ENCODE measurements around the gene OPCML. TPM values are rescaled to one million over a fixed set of nuclear protein-coding genes. Genes with fewer than 3 reads are reported as not detected.

Gene OPCML
- total RNA-seq, 1 donor from 2014 or later, result 1.7 TPM

DNA sequence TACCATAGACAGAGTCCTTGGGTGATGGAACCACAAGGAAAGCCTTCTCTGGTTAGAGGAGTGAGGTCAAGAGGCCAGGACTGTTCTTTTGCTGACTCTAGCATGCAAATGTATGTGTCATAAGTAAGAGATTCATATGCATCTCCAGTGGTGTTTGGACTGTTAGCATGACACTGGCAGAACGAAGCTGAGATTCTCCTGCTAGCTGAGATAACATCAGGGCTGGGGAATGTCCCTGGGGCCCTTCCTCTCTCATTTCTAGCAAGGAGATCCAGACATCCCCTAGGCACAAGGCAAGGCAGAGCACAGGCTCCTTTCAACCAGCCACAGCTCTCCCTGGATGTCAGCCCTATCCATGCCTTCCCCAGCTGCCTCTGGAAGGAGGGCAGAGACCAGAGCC lies 711.3 kb downstream of the OPCML start:
- no peak overlapping the region for H3K27ac Mint-ChIP-seq
- peaks cover 3% of the 10 kb centered on the region for H3K27me3 Mint-ChIP-seq
- DNase-seq (ENCODE audit: low spot score, unreplicated experiment), result no peak
- H3K9me3 Mint-ChIP-seq (ENCODE audit: low read depth), result no peaks in the 10 kb centered on the region
- no peaks in the 10 kb centered on the region for H3K4me1 Mint-ChIP-seq (ENCODE audit: low read depth)
- TF ChIP-seq, protein P1, sequence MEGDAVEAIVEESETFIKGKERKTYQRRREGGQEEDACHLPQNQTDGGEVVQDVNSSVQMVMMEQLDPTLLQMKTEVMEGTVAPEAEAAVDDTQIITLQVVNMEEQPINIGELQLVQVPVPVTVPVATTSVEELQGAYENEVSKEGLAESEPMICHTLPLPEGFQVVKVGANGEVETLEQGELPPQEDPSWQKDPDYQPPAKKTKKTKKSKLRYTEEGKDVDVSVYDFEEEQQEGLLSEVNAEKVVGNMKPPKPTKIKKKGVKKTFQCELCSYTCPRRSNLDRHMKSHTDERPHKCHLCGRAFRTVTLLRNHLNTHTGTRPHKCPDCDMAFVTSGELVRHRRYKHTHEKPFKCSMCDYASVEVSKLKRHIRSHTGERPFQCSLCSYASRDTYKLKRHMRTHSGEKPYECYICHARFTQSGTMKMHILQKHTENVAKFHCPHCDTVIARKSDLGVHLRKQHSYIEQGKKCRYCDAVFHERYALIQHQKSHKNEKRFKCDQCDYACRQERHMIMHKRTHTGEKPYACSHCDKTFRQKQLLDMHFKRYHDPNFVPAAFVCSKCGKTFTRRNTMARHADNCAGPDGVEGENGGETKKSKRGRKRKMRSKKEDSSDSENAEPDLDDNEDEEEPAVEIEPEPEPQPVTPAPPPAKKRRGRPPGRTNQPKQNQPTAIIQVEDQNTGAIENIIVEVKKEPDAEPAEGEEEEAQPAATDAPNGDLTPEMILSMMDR (IDR thresholded peaks at IDR 0.05; ENCODE audit: unreplicated experiment), result no peak
- no peak overlapping the region for H3K4me3 Mint-ChIP-seq (ENCODE audit: low read depth)
- no peaks in the 10 kb centered on the region for H3K36me3 Mint-ChIP-seq (ENCODE audit: insufficient read depth)

DNA sequence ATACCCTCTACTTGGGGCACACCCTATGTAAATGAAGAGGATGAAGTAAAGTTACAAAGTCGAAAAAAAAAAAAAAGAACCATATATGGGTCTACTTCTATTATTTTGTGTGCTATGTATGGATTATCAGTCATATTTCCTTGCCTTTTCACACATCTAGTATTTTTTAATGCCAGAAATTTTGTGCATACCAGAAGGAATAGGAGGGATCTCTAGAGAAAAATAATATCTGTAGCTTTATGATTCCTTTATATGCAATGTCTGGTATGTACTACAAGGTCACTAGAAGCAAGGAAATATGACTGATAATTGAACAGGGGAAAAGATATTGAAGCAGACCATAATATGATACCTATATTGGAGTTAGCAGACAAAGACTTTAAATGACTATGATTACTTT lies 713.4 kb downstream of the OPCML start:
- no peak overlapping the region for H3K27ac Mint-ChIP-seq
- TF ChIP-seq, protein P1 (IDR thresholded peaks at IDR 0.05; ENCODE audit: unreplicated experiment), result no peak
- H3K4me1 Mint-ChIP-seq (ENCODE audit: low read depth), result no peaks in the 10 kb centered on the region
- H3K9me3 Mint-ChIP-seq (ENCODE audit: low read depth), result no peaks in the 10 kb centered on the region
- H3K36me3 Mint-ChIP-seq (ENCODE audit: insufficient read depth), result no peaks in the 10 kb centered on the region
- H3K4me3 Mint-ChIP-seq (ENCODE audit: low read depth), result no peak overlapping the region
- no peak for DNase-seq (ENCODE audit: low spot score, unreplicated experiment)
- peaks cover 17% of the 10 kb centered on the region for H3K27me3 Mint-ChIP-seq

DNA sequence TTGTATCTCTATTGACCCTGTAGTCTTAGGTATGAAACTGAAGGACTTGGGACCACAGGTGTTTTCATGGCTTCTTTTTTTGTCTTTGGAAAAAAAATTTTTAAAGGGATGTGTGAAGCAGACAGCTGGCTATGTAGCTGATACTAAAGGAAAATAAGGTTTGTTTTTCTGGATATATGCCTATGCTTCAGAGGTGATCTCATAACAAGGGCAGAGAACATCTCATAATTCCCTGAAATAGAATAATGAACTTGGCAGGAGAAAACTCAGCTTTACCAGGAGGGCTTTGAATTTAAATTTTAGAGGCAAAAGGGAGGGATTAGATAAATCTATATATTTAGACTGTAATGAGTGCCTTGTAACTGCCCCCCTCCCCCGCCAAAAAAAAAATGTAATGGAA lies 714.9 kb downstream of the OPCML start:
- H3K27me3 Mint-ChIP-seq, result peaks cover 29% of the 10 kb centered on the region
- no peaks in the 10 kb centered on the region for H3K4me1 Mint-ChIP-seq (ENCODE audit: low read depth)
- TF ChIP-seq, protein P1 (IDR thresholded peaks at IDR 0.05; ENCODE audit: unreplicated experiment), result no peak
- no peak overlapping the region for H3K4me3 Mint-ChIP-seq (ENCODE audit: low read depth)
- no peaks in the 10 kb centered on the region for H3K9me3 Mint-ChIP-seq (ENCODE audit: low read depth)
- no peaks in the 10 kb centered on the region for H3K36me3 Mint-ChIP-seq (ENCODE audit: insufficient read depth)
- DNase-seq (ENCODE audit: low spot score, unreplicated experiment), result no peak
- no peak overlapping the region for H3K27ac Mint-ChIP-seq

DNA sequence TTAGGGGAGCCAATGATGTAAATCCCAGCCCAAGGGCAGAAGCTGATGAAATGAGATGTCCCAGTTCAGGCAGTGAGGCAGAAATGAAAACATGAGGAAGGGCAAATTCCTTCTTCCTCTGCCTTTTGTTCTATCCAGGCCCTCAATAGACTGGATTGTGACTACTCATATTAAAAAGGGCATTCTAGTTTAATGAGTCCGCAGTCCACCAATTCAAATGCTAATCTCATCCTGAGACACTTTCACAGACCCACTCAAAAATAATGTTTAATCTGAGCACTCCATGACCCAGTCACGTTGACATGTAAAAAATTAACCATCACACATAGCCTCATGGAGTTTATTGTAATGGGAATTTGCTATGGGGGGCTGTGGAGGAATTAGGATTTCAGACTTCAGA lies 717.9 kb downstream of the OPCML start:
- Mint-ChIP-seq H3K27me3 (peaks cover 39% of the 10 kb centered on the region), H3K4me3 (ENCODE audit: low read depth) (no peak overlapping the region), H3K9me3 (ENCODE audit: low read depth) (no peaks in the 10 kb centered on the region), H3K4me1 (ENCODE audit: low read depth) (no peaks in the 10 kb centered on the region), H3K36me3 (ENCODE audit: insufficient read depth) (no peaks in the 10 kb centered on the region), H3K27ac (no peak overlapping the region)
- TF ChIP-seq, protein P1 (IDR thresholded peaks at IDR 0.05; ENCODE audit: unreplicated experiment), result no peak
- no peak for DNase-seq (ENCODE audit: low spot score, unreplicated experiment)

DNA sequence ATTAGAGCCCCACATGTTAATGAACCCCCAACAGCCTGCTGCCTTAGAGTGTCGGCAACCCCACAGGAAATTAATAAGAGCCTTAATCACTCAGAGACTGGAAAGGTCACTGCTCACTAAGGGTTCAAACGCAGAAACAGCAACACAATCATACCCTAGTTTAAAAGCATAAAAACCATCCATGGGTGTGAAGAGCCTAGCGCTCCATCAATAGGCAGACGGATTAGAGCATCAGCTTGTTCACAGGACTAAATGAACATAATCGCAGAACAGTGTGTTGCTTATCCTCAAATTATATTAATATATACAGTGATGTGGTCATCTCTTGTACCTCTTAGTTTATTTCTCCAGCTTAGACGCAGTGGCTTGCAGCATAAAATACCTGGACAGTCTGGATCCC lies 720.7 kb downstream of the OPCML start:
- H3K27ac Mint-ChIP-seq, result no peak overlapping the region
- H3K27me3 Mint-ChIP-seq, result peaks cover 52% of the 10 kb centered on the region
- no peak for DNase-seq (ENCODE audit: low spot score, unreplicated experiment)
- TF ChIP-seq, protein P1 (IDR thresholded peaks at IDR 0.05; ENCODE audit: unreplicated experiment), result no peak
- H3K4me1 Mint-ChIP-seq (ENCODE audit: low read depth), result no peaks in the 10 kb centered on the region
- no peaks in the 10 kb centered on the region for H3K9me3 Mint-ChIP-seq (ENCODE audit: low read depth)
- no peak overlapping the region for H3K4me3 Mint-ChIP-seq (ENCODE audit: low read depth)
- H3K36me3 Mint-ChIP-seq (ENCODE audit: insufficient read depth), result no peaks in the 10 kb centered on the region
